HCT116 (cell line): ENCODE data around the gene CDC42EP4. TPM values are rescaled to one million over a fixed set of nuclear protein-coding genes. Genes with fewer than 3 reads are reported as not detected.

Experiments used
- ATAC-seq: fragments of 200-7000 bp; cut with Tn5 transposase; 2 replicates; pipeline ENCODE4 v1.9.1; 2020; ENCODE audit warnings: mild to moderate bottlenecking, moderate library complexity
- BruUV-seq: library from RNA; stranded (reverse); fragments of 400-500 nt; replicated peaks from 2 replicates; lab custom pipeline; 2021; lab: Mats Ljungman, UMichigan
- CTCF ChIA-PET: fragments of 300-600 bp; sonication (Branson Sonifier 250); formaldehyde crosslinking; loops from one replicate; lab custom pipeline; 2021; ENCODE audit warnings: antibody characterized with exemption; lab: Charles Lee
- POLR2A ChIA-PET: fragments of 300-600, 350-600 bp; sonication (Branson Sonifier 250); formaldehyde crosslinking; loops from one replicate; lab custom pipeline; 2021; ENCODE audit warnings: antibody characterized with exemption; lab: Charles Lee
- RAD21 ChIA-PET, 2 experiments: fragments of 300-600 bp; sonication (Branson Sonifier 250); formaldehyde crosslinking; loops; one replicate each; lab custom pipeline; 2023; ENCODE audit warnings: low total read pairs in 2 of 2; ENCODE audit not compliant: uncharacterized antibody in 2 of 2, unreplicated experiment in 2 of 2, low non-redundant PET in 1 of 2; lab: Charles Lee
- DNase-seq: peaks from one replicate; pipeline ENCODE4 v3.0.0-alpha.2; 2010; ENCODE audit warnings: low read depth, low spot score
- H2AFZ ChIP-seq: fragments of 200-600 bp; shearing (Covaris generic), sonication (generic); 2 replicates; pipeline ENCODE4 v1.6.1; 2017; ENCODE audit warnings: low read depth, mixed run types, mixed read lengths, antibody characterized with exemption, low read length; ENCODE audit not compliant: poor library complexity, severe bottlenecking
- H3K27ac ChIP-seq: 2 replicates; pipeline ENCODE4 v1.5.1; 2012; ENCODE audit warnings: low read depth, low read length
- H3K27me3 ChIP-seq: fragments of 200-600 bp; sonication (generic); 2 replicates; pipeline ENCODE4 v1.6.1; 2016; ENCODE audit warnings: mixed run types, low read length, mixed read lengths; ENCODE audit not compliant: insufficient read depth
- H3K36me3 ChIP-seq, 2 experiments: fragments of 200-500 bp in 1 of 2; fragments of 200-600 bp in 1 of 2; sonication (Bioruptor generic) in 1 of 2; sonication (generic) in 1 of 2; 2 replicates each; pipeline versions ENCODE4 v1.5.1 to v1.6.1; 2014 to 2016; ENCODE audit warnings: low read length in 2 of 2, inconsistent platforms in 1 of 2, mixed read lengths in 1 of 2, mixed run types in 1 of 2; ENCODE audit not compliant: insufficient read depth in 2 of 2, control insufficient read depth in 1 of 2
- H3K4me1 ChIP-seq, 2 experiments: fragments of 200-600 bp in 1 of 2; sonication (generic) in 1 of 2; 2 replicates each; pipeline versions ENCODE4 v1.5.1 to v1.6.1; 2012 to 2017; ENCODE audit warnings: low read length in 2 of 2, inconsistent platforms in 1 of 2, mild to moderate bottlenecking in 1 of 2, mixed read lengths in 1 of 2, mixed run types in 1 of 2, moderate library complexity in 1 of 2; ENCODE audit not compliant: insufficient read depth in 2 of 2, control insufficient read depth in 1 of 2
- H3K4me2 ChIP-seq: fragments of 200-600 bp; sonication (generic); 2 replicates; pipeline ENCODE4 v1.6.1; 2017; ENCODE audit warnings: mixed run types, low read length, mixed read lengths
- H3K4me3 ChIP-seq, 2 experiments: fragments of 200-600 bp in 1 of 2; sonication (generic) in 1 of 2; replicated peaks in 1 of 2; 2 replicates each; pipeline ENCODE4 v1.5.1; 2011 to 2016; ENCODE audit warnings: low read length in 2 of 2, control low read depth in 1 of 2, low read depth in 1 of 2, mild to moderate bottlenecking in 1 of 2, mixed read lengths in 1 of 2, mixed run types in 1 of 2
- H3K79me2 ChIP-seq: fragments of 200-600 bp; sonication (generic); 2 replicates; pipeline ENCODE4 v1.6.1; 2017; ENCODE audit warnings: mild to moderate bottlenecking, mixed run types, low read length, moderate library complexity, mixed read lengths; ENCODE audit not compliant: insufficient read depth
- H3K9ac ChIP-seq: fragments of 200-600 bp; sonication (generic); 2 replicates; pipeline ENCODE4 v1.6.1; 2016; ENCODE audit warnings: low read length, mixed read lengths
- H3K9me2 ChIP-seq: fragments of 200-600 bp; sonication (generic), shearing (Covaris generic); 2 replicates; pipeline ENCODE4 v1.6.1; 2017; ENCODE audit warnings: mixed run types, mild to moderate bottlenecking, moderate library complexity; ENCODE audit not compliant: insufficient read depth
- H3K9me3 ChIP-seq, 2 experiments: fragments of 200-500 bp in 1 of 2; fragments of 200-600 bp in 1 of 2; sonication (Bioruptor generic) in 1 of 2; sonication (generic) in 1 of 2; 2 replicates each; pipeline ENCODE4 v1.6.1; 2014 to 2017; ENCODE audit warnings: low read length in 2 of 2, mixed read lengths in 2 of 2, inconsistent platforms in 1 of 2, low read depth in 1 of 2, mild to moderate bottlenecking in 1 of 2, mixed run types in 1 of 2, moderate library complexity in 1 of 2; ENCODE audit not compliant: control insufficient read depth in 1 of 2, insufficient read depth in 1 of 2
- H4K20me1 ChIP-seq: fragments of 200-600 bp; sonication (generic), shearing (Covaris generic); 2 replicates; pipeline ENCODE4 v1.6.1; 2017; ENCODE audit warnings: mixed run types, mild to moderate bottlenecking, moderate library complexity; ENCODE audit not compliant: insufficient read depth
- ATF3 ChIP-seq: IDR thresholded peaks from 2 replicates; pipeline ENCODE4 v1.6.1; 2012
- CBX3 ChIP-seq: IDR thresholded peaks from 2 replicates; pipeline ENCODE4 v1.6.1; 2012; ENCODE audit warnings: low read depth
- CEBPB ChIP-seq: IDR thresholded peaks from 2 replicates; pipeline ENCODE4 v1.6.1; 2012; ENCODE audit warnings: low read depth
- EGR1 ChIP-seq: IDR thresholded peaks from 2 replicates; pipeline ENCODE4 v1.6.1; 2012; ENCODE audit warnings: low read depth
- ELF1 ChIP-seq: IDR thresholded peaks from 2 replicates; pipeline ENCODE4 v1.6.1; 2012; ENCODE audit warnings: low read depth, borderline replicate concordance
- EZH2 ChIP-seq: fragments of 200-600 bp; sonication (generic); IDR thresholded peaks from 2 replicates; pipeline ENCODE4 v1.6.1; 2017; ENCODE audit warnings: antibody characterized with exemption, mixed run types
- EZH2phosphoT487 ChIP-seq: fragments of 200-600 bp; IDR thresholded peaks from 2 replicates; pipeline ENCODE4 v1.6.1; 2018; ENCODE audit warnings: antibody characterized with exemption, borderline replicate concordance
- FOSL1 ChIP-seq: IDR thresholded peaks from 2 replicates; pipeline ENCODE4 v1.6.1; 2012; ENCODE audit warnings: low read depth
- JUND ChIP-seq: IDR thresholded peaks from 2 replicates; pipeline ENCODE4 v1.6.1; 2012
- POLR2A ChIP-seq: IDR thresholded peaks from 2 replicates; pipeline ENCODE4 v1.7.0; 2011; ENCODE audit warnings: borderline replicate concordance; ENCODE audit not compliant: insufficient read depth, insufficient read length; ENCODE audit errors: extremely low read depth
- POLR2AphosphoS5 ChIP-seq: IDR thresholded peaks from 2 replicates; pipeline ENCODE4 v1.6.1; 2011; ENCODE audit warnings: mild to moderate bottlenecking, low read depth, low read length, moderate library complexity
- RAD21 ChIP-seq: IDR thresholded peaks from 2 replicates; pipeline ENCODE4 v1.6.1; 2012; ENCODE audit warnings: low read depth, mild to moderate bottlenecking
- SIN3A ChIP-seq: IDR thresholded peaks from 2 replicates; pipeline ENCODE4 v1.6.1; 2012; ENCODE audit warnings: low read depth
- SP1 ChIP-seq: IDR thresholded peaks from 2 replicates; pipeline ENCODE4 v1.6.1; 2012; ENCODE audit warnings: low read depth
- SRF ChIP-seq: IDR thresholded peaks from 2 replicates; pipeline ENCODE4 v1.6.1; 2012; ENCODE audit warnings: low read depth
- TCF7L2 ChIP-seq: IDR thresholded peaks from 2 replicates; pipeline ENCODE4 v1.7.0; 2011; ENCODE audit warnings: borderline replicate concordance, inconsistent platforms; ENCODE audit not compliant: insufficient read depth, insufficient read length; ENCODE audit errors: extremely low read depth
- YY1 ChIP-seq: IDR thresholded peaks from 2 replicates; pipeline ENCODE4 v1.6.1; 2011; ENCODE audit warnings: low read length, low read depth, moderate library complexity, mild to moderate bottlenecking; ENCODE audit not compliant: insufficient replicate concordance; ENCODE audit errors: extremely low read depth
- ZBTB33 ChIP-seq: IDR thresholded peaks from 2 replicates; pipeline ENCODE4 v1.6.1; 2011; ENCODE audit warnings: mild to moderate bottlenecking, low read length, moderate library complexity; ENCODE audit not compliant: insufficient replicate concordance; ENCODE audit errors: extremely low read depth
- ZFX ChIP-seq: fragments of 450-650 bp; IDR thresholded peaks from 2 replicates; pipeline ENCODE4 v1.6.1; 2017
- ZNF274 ChIP-seq: fragments of 200-500 bp; sonication (Bioruptor generic); IDR thresholded peaks from 2 replicates; pipeline ENCODE4 v1.6.1; 2014; ENCODE audit warnings: mild to moderate bottlenecking, low read depth, low read length, inconsistent platforms
- intact Hi-C: fragments of 100-400 bp; cut with micrococcal nuclease; formaldehyde crosslinking; loops from 2 replicates; pipeline ENCODE4 v1.10.0; 2022
- total RNA-seq: library from RNA; stranded (reverse); gene quantifications from one replicate; pipeline ENCODE4 v1.2.1, GENCODE V29; 2021; ENCODE audit not compliant: unreplicated experiment
- TF ChIP-seq, protein P1 (sequence below): IDR thresholded peaks from 2 replicates; pipeline ENCODE4 v1.6.1; 2012
- TF ChIP-seq, protein P2 (sequence below): IDR thresholded peaks from 2 replicates; pipeline ENCODE4 v1.6.1; 2012; ENCODE audit warnings: low read depth

Gene CDC42EP4
- total RNA-seq, 1 experiment from 2014 or later, result 54.9 TPM

- TF ChIP-seq FOSL1, result no peak
- TF ChIP-seq EZH2, result no peak
- TF ChIP-seq SRF, result no peak
- TF ChIP-seq CBX3, result no peak
- TF ChIP-seq SIN3A, result no peak
- TF ChIP-seq SP1, result no peak
Observed at GRCh38 chr17:73272906-73273218, 38.9 kb downstream of the CDC42EP4 start (continued).

- ChIA-PET RAD21 (interaction anchor here in 1 of 2 experiments (0.5 kb wide), 1 partner anchor 36 kb away, joined by 3 read pairs; no protein-coding TSS in a partner anchor), POLR2A (no interaction called here), CTCF (no interaction called here)
- Histone ChIP-seq H3K4me1 (peaks cover 2 to 11% of the 10 kb centered on the region in 2 experiments; a peak in 2 of 4 replicates), H3K9me3 (no peaks in the 10 kb centered on the region), H3K27ac (no peak overlapping the region), H3K4me3 (no peak overlapping the region), H3K9ac (no peak overlapping the region), H3K36me3 (no peaks in the 10 kb centered on the region), H3K79me2 (no peaks in the 10 kb centered on the region), H2AFZ (no peak overlapping the region), H3K4me2 (no peak overlapping the region), H4K20me1 (no peaks in the 10 kb centered on the region), H3K27me3 (no peaks in the 10 kb centered on the region), H3K9me2 (no peaks in the 10 kb centered on the region)
- DNase-seq (no peak), ATAC-seq (no peak)
- intact Hi-C loops, result no loop called here
- no peak for TF ChIP-seq ATF3
- TF ChIP-seq, protein P1, sequence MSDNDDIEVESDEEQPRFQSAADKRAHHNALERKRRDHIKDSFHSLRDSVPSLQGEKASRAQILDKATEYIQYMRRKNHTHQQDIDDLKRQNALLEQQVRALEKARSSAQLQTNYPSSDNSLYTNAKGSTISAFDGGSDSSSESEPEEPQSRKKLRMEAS, result no peak
- TF ChIP-seq POLR2A, result no peak
- no peak for TF ChIP-seq EGR1
- no peak for TF ChIP-seq TCF7L2
- TF ChIP-seq POLR2AphosphoS5, result no peak
- TF ChIP-seq RAD21, result no peak
- no peak for TF ChIP-seq ZNF274
- no peak for TF ChIP-seq SP1
- TF ChIP-seq, protein P2, sequence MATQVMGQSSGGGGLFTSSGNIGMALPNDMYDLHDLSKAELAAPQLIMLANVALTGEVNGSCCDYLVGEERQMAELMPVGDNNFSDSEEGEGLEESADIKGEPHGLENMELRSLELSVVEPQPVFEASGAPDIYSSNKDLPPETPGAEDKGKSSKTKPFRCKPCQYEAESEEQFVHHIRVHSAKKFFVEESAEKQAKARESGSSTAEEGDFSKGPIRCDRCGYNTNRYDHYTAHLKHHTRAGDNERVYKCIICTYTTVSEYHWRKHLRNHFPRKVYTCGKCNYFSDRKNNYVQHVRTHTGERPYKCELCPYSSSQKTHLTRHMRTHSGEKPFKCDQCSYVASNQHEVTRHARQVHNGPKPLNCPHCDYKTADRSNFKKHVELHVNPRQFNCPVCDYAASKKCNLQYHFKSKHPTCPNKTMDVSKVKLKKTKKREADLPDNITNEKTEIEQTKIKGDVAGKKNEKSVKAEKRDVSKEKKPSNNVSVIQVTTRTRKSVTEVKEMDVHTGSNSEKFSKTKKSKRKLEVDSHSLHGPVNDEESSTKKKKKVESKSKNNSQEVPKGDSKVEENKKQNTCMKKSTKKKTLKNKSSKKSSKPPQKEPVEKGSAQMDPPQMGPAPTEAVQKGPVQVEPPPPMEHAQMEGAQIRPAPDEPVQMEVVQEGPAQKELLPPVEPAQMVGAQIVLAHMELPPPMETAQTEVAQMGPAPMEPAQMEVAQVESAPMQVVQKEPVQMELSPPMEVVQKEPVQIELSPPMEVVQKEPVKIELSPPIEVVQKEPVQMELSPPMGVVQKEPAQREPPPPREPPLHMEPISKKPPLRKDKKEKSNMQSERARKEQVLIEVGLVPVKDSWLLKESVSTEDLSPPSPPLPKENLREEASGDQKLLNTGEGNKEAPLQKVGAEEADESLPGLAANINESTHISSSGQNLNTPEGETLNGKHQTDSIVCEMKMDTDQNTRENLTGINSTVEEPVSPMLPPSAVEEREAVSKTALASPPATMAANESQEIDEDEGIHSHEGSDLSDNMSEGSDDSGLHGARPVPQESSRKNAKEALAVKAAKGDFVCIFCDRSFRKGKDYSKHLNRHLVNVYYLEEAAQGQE, result no peak
- TF ChIP-seq CEBPB, result no peak
- no peak for TF ChIP-seq ZBTB33
- TF ChIP-seq EZH2phosphoT487, result no peak
- TF ChIP-seq ZFX, result no peak
- no peak for TF ChIP-seq ELF1
- no peak for TF ChIP-seq YY1
- TF ChIP-seq JUND, result no peak
- no peak for TF ChIP-seq SRF
- no TSS peak for BruUV-seq
Observed at GRCh38 chr17:73271072-73271471, 40.7 kb downstream of the CDC42EP4 start.
